NCI-H2227 (cell line): ENCODE results near the gene ADSS1.
"Not testable (repeated sequence)": the region's sequence is repeated elsewhere in the genome, so short reads cannot be mapped to it uniquely, and the experiment has no call there.

ENCODE experiments used
- DNase-seq: peaks from one replicate; lab custom pipeline; 2025; ENCODE audit not compliant: unreplicated experiment; lab: John Stamatoyannopoulos, UW

ADSS1 gene

GRCh38 chr14:104714066-104714465 lies 10.0 kb upstream of the ADSS1 start:
- no peak for DNase-seq

GRCh38 chr14:104714681-104715080 lies 9.3 kb upstream of the ADSS1 start:
- DNase-seq: no peak

GRCh38 chr14:104715416-104715815 lies 8.6 kb upstream of the ADSS1 start:
- no peak for DNase-seq

- DNase-seq: no peak
These were observed 8.2 kb upstream of the ADSS1 start for GRCh38 chr14:104715871-104716270.

GRCh38 chr14:104717137-104717536 lies 6.9 kb upstream of the ADSS1 start:
- no peak for DNase-seq

- DNase-seq: peak; percentile 40
These were observed 6.4 kb upstream of the ADSS1 start for GRCh38 chr14:104717646-104718045.

- DNase-seq: no peak
These were observed 5.9 kb upstream of the ADSS1 start for GRCh38 chr14:104718147-104718546.

- no peak for DNase-seq
These were observed 5.2 kb upstream of the ADSS1 start for GRCh38 chr14:104718871-104719270.

- no peak for DNase-seq
These were observed 4.7 kb upstream of the ADSS1 start for GRCh38 chr14:104719343-104719742.

- no peak for DNase-seq
These were observed 2.3 kb upstream of the ADSS1 start for GRCh38 chr14:104721505-104722431.

GRCh38 chr14:104722938-104723650 lies 935 bp upstream of the ADSS1 start:
- DNase-seq: no peak

- no peak for DNase-seq
These were observed 465 bp downstream of the ADSS1 start for GRCh38 chr14:104724407-104724980.

GRCh38 chr14:104724981-104725771 lies 1.1 kb downstream of the ADSS1 start:
- no peak for DNase-seq

GRCh38 chr14:104725772-104726548 lies 1.9 kb downstream of the ADSS1 start:
- DNase-seq: no peak

GRCh38 chr14:104726600-104727451 lies 2.8 kb downstream of the ADSS1 start:
- no peak for DNase-seq

GRCh38 chr14:104728631-104729030 lies 4.6 kb downstream of the ADSS1 start:
- DNase-seq: no peak

- DNase-seq: not testable (repeated sequence)
These were observed 5.3 kb downstream of the ADSS1 start for GRCh38 chr14:104729176-104729834.

GRCh38 chr14:104729835-104730181 lies 5.8 kb downstream of the ADSS1 start:
- no peak for DNase-seq

- DNase-seq: no peak
These were observed 6.5 kb downstream of the ADSS1 start for GRCh38 chr14:104730487-104730886.
